SK-N-MC (cell line): ENCODE measurements around the gene CBFB.

ENCODE experiments used
- DNase-seq: peaks from one replicate; pipeline ENCODE4 v3.0.0-alpha.2; 2011; ENCODE audit warnings: low read depth, low spot score
- H3K27ac ChIP-seq: fragments of 200-600 bp; sonication (generic); 2 replicates; pipeline ENCODE4 v1.5.1; 2016; ENCODE audit warnings: mixed run types
- H3K36me3 ChIP-seq: fragments of 200-600 bp; sonication (generic); 2 replicates; pipeline ENCODE4 v1.6.1; 2017; ENCODE audit warnings: antibody characterized with exemption, low read length, mixed read lengths; ENCODE audit not compliant: insufficient read depth
- H3K4me3 ChIP-seq: fragments of 200-600 bp; sonication (generic); 2 replicates; pipeline ENCODE4 v1.5.1; 2016
- H3K9ac ChIP-seq: fragments of 200-600 bp; sonication (generic); 2 replicates; pipeline ENCODE4 v1.8.0; 2017; ENCODE audit warnings: mixed run types, mixed read lengths; ENCODE audit not compliant: insufficient read length
- H3K9me3 ChIP-seq: fragments of 200-600 bp; sonication (generic); 2 replicates; pipeline ENCODE4 v1.6.1; 2017; ENCODE audit warnings: low read depth, mild to moderate bottlenecking, antibody characterized with exemption, low read length, moderate library complexity, mixed read lengths
- EZH2 ChIP-seq: fragments of 200-600 bp; sonication (generic); IDR thresholded peaks from one replicate; pipeline ENCODE4 v1.6.1; 2017; ENCODE audit warnings: antibody characterized with exemption
- FOXP2 ChIP-seq: optimal IDR thresholded peaks from 2 replicates; pipeline ENCODE3; 2011; ENCODE audit warnings: mild to moderate bottlenecking, moderate library complexity; ENCODE audit not compliant: insufficient read depth; ENCODE audit errors: extremely low read length, control extremely low read depth
- POLR2AphosphoS5 ChIP-seq: IDR thresholded peaks from 2 replicates; pipeline ENCODE4 v1.6.1; 2012; ENCODE audit warnings: mild to moderate bottlenecking, low read depth, low read length, borderline replicate concordance

Gene CBFB

GRCh38 chr16:67043420-67043819, 14.5 kb downstream of the CBFB start:
- TF ChIP-seq POLR2AphosphoS5 (no peak), FOXP2 (no peak), EZH2 (no peak)
- Histone ChIP-seq H3K9me3 (no peaks in the 10 kb centered on the region), H3K4me3 (no peak overlapping the region), H3K27ac (no peak overlapping the region), H3K9ac (no peak overlapping the region), H3K36me3 (peaks cover 19% of the 10 kb centered on the region)
- no peak for DNase-seq

GRCh38 chr16:67050796-67051195, 21.8 kb downstream of the CBFB start:
- no peak for DNase-seq
- Histone ChIP-seq H3K36me3 (no peaks in the 10 kb centered on the region; the same call in 1 of the 2 replicates), H3K27ac (no peak overlapping the region), H3K9me3 (no peaks in the 10 kb centered on the region), H3K4me3 (no peak overlapping the region), H3K9ac (no peak overlapping the region)
- TF ChIP-seq POLR2AphosphoS5 (no peak), EZH2 (no peak), FOXP2 (no peak)

DNA sequence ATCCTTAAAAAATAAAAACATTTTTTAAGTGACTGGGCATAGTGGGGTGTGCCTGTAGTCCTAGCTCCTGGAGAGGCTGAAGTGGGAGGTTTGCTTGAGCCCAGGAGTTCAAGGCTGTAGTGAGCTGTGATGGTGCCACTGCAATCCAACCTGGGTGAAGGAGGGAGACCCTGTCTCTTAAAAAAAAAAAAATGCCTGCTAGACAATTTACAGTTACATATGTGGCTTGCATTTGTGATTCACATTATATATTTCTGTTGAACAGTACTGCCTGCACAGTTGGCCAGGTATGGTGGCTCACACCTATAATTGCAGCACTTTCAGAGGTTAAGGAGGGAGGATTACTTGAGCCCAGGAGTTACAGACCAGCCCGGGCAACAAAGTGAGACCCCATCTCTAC, 23.4 kb downstream of the CBFB start:
- H3K27ac ChIP-seq = no peak overlapping the region
- H3K36me3 ChIP-seq = no peaks in the 10 kb centered on the region; the same call in 1 of the 2 replicates
- H3K9ac ChIP-seq = no peak overlapping the region
- H3K9me3 ChIP-seq = no peaks in the 10 kb centered on the region
- no peak for DNase-seq
- no peak for TF ChIP-seq POLR2AphosphoS5
- TF ChIP-seq EZH2 = no peak
- TF ChIP-seq FOXP2 = no peak
- H3K4me3 ChIP-seq = no peak overlapping the region

DNA sequence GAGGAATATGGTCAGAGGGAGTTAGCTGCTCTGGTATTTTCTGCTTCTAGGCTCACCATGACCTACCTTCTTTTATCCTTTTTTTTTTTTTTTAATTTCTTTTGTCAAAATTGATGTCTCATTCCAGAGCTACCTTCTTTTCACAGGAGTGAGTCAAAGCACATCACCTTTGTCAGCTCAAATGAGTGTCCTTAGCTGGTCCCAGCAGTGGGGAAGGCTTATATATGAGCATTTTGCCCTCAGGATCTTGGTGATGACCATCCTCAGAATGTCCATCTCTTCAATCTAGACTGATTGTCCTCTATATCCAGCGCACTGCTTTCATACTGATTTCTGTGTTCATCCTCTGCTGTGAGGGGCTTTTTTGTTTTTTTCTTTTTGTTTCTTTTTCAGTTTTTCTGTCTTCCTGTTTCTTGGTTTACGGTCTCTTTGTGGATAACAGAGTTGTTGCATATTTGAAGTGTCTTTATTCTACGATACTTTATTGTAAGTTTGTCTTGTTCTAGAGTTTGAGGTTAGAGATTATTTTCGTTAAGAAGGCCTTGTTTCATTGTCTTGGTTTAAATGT, 24.9 kb downstream of the CBFB start:
- H3K4me3 ChIP-seq = no peak overlapping the region

GRCh38 chr16:67054901-67055300, 26.0 kb downstream of the CBFB start:
- no peak for DNase-seq
- Histone ChIP-seq H3K9ac (no peak overlapping the region), H3K4me3 (no peak overlapping the region), H3K27ac (no peak overlapping the region), H3K36me3 (no peaks in the 10 kb centered on the region; the same call in 1 of the 2 replicates), H3K9me3 (no peaks in the 10 kb centered on the region)
- no peak for TF ChIP-seq FOXP2

More for the DNA sequence above, 24.9 kb downstream of the CBFB start:
- no peak for DNase-seq
- no peak for TF ChIP-seq POLR2AphosphoS5
- TF ChIP-seq FOXP2 = no peak
- no peak for TF ChIP-seq EZH2
- no peak overlapping the region for H3K9ac ChIP-seq
- no peaks in the 10 kb centered on the region for H3K9me3 ChIP-seq
- H3K36me3 ChIP-seq = no peaks in the 10 kb centered on the region; the same call in 1 of the 2 replicates
- no peak overlapping the region for H3K27ac ChIP-seq

DNA sequence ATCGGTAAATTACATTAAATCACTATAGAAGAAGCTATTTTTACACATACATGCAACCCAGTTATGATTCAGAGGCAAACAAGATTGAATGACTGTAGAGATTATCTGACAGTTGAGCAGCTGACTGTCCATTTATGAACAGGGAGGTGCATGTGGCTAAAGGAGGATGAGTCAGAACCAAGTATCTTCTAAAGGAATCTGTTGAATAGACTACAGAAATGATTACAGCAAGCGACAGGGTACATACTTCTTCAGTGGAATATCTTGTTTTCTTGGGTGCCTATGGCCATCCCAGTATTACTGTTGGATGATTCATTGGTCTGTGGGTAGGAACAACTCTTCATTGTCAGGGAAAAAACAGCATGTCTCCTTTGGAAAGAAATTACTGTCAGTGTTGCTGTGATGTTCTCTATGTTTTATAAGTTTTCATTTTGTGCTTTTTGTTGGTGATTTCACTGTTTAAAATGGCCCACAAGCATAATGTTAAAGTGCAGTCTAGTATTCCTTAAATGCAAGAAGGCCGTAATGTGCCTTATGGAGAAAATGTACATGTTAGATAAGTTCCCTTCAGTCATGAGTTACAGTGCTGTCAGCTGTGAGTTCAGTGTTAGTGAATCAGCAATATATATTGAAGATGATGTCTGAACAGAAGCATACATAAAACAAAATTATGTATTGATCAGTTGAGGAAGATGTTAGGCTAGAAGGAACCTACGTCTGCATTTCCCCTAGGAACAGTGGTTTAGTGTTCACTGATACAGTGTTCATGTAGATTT, 27.0 kb downstream of the CBFB start:
- H3K9ac ChIP-seq = no peak overlapping the region
- no peak overlapping the region for H3K27ac ChIP-seq
- H3K4me3 ChIP-seq = no peak overlapping the region
- DNase-seq = no peak
- TF ChIP-seq POLR2AphosphoS5 (no peak), EZH2 (no peak), FOXP2 (no peak)
- H3K9me3 ChIP-seq = no peaks in the 10 kb centered on the region
- H3K36me3 ChIP-seq = no peaks in the 10 kb centered on the region; the same call in 1 of the 2 replicates

- Histone ChIP-seq H3K9me3 (no peaks in the 10 kb centered on the region), H3K36me3 (peaks cover 17% of the 10 kb centered on the region), H3K9ac (no peak overlapping the region), H3K4me3 (no peak overlapping the region), H3K27ac (no peak overlapping the region)
- no peak for DNase-seq
- no peak for TF ChIP-seq EZH2
- no peak for TF ChIP-seq FOXP2
- no peak for TF ChIP-seq POLR2AphosphoS5
Measured at GRCh38 chr16:67063008-67063407, 34.1 kb downstream of the CBFB start.

GRCh38 chr16:67068212-67068753, 39.3 kb downstream of the CBFB start:
- H3K9ac ChIP-seq = no peak overlapping the region
- no peak overlapping the region for H3K27ac ChIP-seq
- peaks cover 38% of the 10 kb centered on the region for H3K36me3 ChIP-seq
- H3K4me3 ChIP-seq = no peak overlapping the region
- no peak for DNase-seq
- no peaks in the 10 kb centered on the region for H3K9me3 ChIP-seq
- no peak for TF ChIP-seq POLR2AphosphoS5
- no peak for TF ChIP-seq EZH2
- no peak for TF ChIP-seq FOXP2
